Tibial nerve (tissue), 4 donors: Measurements from ENCODE around the gene TESMIN.

Source experiments
- CTCF ChIP-seq, 5 experiments: fragments of 200-600 bp in 3 of 5; fragments of 450-650 bp in 2 of 5; sonication (generic) in 3 of 5; IDR thresholded peaks; one replicate each; pipeline ENCODE4 v1.5.1; 2016 to 2019; ENCODE audit warnings: antibody characterized with exemption in 5 of 5, mild to moderate bottlenecking in 3 of 5, moderate library complexity in 2 of 5
- EP300 ChIP-seq, 2 donors: sonication (generic); formaldehyde crosslinking; IDR thresholded peaks; one replicate each; pipeline ENCODE4 v1.6.1; 2017; ENCODE audit warnings: antibody characterized with exemption in 2 of 2, mild to moderate bottlenecking in 1 of 2

- TF ChIP-seq CTCF (IDR thresholded peaks at IDR 0.05) (no peak), EP300 (IDR thresholded peaks at IDR 0.05) (no peak)
Observed at GRCh38 chr11:68743539-68743938, 7.8 kb downstream of the TESMIN start.
